Stimulated activated CD4-positive, alpha-beta T cell treated with anti-CD3 and anti-CD28 coated beads, TNF-alpha, amount 100 ng/mL, for 48 hours (primary cell): ENCODE results near the gene RTKN.

Experiments used
- DNase-seq, 3 donors: peaks; one replicate each; pipeline ENCODE4 v3.0.0-alpha.2; 2020; ENCODE audit warnings: low read depth in 3 of 3

RTKN gene

DNA sequence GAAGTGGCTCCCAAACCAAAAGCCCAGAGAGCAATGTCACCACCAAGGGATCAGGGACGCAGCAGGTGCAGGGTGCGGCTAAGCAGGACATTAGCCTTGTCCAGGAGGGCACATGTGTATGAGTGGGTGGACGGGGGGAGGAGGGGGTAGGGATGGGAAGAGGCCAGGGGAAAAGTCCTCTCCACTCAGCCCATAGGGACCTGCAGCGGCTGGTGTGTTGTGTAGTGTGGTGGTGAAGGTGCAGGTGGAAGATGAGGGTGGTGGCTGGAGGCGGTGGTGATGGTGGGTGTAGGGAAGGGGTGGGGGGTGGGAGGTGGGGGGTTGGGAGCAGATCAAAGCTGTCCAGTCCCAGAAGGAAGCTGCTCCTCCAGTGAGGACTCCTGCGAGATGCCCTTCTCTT is 24.0 kb downstream of the RTKN start:
- no peak for DNase-seq

DNA sequence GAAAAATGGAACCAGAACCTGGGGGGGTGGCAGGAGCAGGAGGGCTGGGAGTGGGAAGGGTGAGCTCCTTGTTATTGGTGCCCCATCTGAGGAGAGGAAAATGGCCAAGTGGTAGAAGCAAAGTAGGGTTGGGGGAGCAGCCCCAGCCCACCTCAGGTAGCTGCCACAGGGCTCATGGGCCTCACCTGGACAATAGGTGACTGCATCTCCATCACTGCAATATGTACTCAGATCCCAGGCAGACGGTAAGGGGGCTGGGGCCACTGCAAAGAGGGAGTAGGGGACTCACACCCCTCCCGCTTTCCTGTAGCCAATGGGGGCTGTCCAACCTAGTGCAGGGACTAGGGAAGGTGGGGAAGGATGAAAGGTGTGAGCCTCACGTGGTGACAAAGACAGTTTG is 24.5 kb downstream of the RTKN start:
- DNase-seq = no peak

- no peak for DNase-seq
Measured at GRCh38 chr2:74416778-74417177, 25.0 kb downstream of the RTKN start.

- DNase-seq = no peak
Measured at GRCh38 chr2:74415762-74416395, 25.9 kb downstream of the RTKN start.

DNA sequence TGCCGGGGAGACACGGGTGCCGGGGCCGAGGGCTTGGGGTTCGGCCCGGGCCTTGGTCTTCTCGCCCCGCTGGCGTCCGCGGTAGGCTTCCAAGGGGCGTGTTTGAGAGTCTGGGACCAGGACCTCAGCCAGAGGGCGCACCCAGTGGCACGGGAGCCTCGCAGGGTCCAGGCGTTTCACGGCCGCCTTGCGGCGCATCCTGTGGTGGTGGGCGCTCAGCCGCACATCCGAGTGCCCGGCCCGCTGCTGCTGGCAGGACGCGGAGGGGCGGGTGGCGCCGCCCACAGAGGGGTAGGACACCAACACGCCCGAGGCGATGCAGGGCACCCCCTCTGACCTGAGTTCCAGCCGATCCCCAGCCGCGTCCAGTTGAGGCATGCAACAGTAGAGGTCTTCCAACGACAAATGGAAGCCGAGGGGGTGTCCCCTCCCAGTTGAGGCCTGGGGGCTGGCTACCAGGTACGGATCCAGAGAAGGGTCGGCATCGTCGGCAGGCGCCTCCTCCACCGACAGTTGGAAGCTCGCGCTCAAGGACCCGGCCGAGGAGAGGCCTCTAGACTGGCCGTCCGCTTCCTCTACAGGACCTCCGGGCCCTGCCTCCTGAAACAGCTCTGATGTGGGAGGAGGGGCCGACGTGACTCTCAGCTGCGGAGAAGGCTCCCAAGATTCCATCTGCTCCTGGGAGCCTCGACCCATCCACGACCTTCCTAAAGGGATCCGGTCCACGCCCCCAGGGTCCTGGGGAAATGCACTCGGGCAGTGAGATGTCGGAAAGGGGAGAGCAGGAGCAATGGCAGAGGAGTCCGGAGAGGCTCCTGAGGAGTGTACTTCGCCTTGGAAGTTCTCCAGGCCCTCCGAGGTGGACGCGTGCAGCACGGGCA is 26.6 kb downstream of the RTKN start:
- peak in 1 of 3 donors; percentile 23 for DNase-seq

DNA sequence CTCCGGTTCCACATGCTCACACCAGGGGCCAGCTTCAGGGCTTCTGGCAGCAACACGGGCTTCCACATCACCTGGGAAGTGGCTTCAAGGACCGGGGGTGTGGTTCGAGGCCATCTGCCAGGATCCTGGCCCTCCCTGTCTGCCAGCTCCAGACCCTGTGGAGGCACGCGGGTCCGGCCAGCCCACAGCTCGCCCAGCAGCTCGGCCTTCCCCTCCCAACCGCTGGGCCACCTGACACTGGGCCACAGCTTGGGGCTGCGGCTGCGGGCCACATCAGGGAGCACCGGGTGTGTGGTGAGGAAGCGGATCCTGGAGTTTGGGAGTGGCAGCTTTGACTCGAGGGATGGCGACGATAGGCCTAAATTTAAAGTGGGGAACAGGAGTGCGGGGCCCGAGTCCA is 27.3 kb downstream of the RTKN start:
- DNase-seq = no peak

DNA sequence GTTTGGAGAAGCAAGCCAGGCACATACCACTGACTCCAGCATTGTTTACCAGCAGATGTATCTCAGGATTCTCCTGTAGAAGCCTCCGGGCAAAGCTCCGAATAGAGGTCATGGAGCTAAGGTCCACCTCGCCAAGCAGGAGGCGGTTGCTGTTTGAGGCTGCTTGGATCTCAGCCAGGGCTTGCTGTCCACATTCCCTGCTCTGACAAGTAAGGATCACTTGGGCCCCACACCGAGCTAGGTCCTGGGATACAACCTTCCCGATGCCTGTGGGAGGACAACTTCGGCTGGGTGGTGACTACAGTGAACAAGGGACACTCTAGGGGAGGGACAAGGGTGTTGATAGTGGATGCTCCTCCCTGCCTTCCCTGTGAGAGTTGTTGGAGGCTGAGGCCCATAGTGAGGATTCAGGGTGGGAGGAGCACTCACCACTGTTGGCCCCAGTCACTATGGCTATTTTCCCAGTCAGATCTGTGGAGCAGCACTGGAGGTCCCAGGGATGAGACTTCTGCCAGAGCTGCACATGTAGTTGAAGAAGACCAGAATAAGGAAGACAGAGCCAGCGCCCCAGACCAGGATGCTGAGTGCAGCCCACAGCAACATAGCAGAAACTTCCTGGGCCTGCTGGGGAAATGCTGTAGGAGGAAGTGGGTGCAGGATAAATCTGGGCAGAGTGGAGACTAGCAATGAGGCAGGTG is 28.6 kb downstream of the RTKN start:
- DNase-seq = no peak

GRCh38 chr2:74407682-74408081 is 34.1 kb downstream of the RTKN start:
- DNase-seq = no peak

GRCh38 chr2:74406035-74406434 is 35.7 kb downstream of the RTKN start:
- no peak for DNase-seq

- DNase-seq = no peak
Measured at GRCh38 chr2:74401891-74402290, 39.8 kb downstream of the RTKN start.

DNA sequence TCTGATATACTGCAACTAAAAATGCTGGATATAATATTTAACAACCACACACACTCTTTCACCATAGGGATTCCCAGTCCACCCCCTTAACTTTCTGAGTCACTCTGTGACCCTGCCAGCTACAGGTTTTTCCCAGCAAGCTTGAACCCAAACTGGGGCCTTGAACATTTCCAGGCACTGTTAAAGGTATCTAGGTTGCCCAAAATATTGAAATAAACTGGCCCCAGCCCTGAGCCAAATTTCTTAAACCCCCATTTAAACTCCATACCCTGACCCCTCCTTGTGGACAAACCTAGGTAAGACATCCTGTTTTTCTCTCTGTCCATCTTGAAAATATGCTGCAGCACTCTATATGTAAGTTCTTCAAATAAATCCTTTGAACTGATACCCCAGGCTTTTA is 42.0 kb downstream of the RTKN start:
- DNase-seq = no peak

DNA sequence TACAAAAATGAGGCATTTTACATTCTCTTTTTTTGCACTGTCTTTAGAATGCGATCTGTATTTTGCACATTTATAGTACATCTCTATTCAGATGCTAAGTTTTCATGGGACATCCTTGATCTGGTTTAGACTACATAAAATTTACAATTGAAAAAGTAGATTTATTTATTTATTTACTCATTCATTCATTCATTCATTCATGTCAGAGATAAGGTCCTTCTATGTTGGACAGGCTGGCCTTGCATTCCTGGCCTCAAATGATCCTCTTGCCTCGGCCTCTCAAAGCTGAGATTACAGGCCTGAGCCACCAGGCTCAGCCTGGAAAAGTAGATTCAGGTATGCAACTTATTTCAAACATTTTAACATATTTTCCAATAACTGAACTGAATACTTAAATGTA is 45.6 kb downstream of the RTKN start:
- no peak for DNase-seq

- DNase-seq = no peak
Measured at GRCh38 chr2:74393525-74393924, 48.2 kb downstream of the RTKN start.

- no peak for DNase-seq
Measured at GRCh38 chr2:74392449-74392743, 49.3 kb downstream of the RTKN start.

DNA sequence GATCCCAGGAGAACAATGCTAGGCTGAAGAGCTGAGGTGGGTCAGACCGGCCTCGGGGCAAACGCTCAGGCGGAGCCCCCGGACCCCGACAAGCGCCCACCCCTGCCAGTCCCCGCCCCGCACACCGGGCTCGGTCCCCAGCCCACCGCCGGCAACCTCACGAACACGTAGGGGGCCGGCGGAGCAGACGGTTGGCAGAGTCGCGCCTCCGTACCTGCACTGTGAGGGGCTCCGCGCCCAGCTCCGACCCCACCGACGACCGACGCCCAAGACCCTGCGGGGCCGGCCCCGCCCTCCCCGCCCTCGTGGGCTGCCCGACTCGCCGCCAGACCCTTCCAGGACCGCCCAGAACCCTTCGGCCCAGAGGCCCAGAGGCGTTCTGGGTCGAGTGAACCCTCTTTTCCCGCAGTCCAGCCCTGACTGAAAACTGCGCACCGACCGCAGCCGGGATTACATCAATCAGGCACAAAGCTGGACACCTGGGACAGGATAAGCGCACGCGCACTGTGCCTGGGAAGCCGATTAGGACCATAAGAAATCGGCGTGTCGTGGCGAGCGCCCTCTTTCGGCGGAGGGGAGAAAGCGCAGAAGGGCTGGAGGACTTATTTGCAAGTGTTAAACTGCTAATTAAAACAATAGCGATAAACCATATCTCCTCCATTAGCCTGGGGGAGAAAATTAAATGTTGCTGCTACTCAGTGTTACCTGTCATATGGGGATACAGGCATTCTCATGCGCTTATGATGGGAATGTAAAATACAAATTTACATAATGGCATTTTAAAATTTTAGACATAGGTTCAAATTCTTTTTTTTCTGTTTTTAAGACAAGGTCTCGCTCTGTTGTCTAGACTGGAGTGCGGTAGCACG is 49.9 kb downstream of the RTKN start:
- peak; percentile 89 to 95 (median 91) for DNase-seq

GRCh38 chr2:74391209-74391579 is 50.5 kb downstream of the RTKN start:
- no peak for DNase-seq

DNA sequence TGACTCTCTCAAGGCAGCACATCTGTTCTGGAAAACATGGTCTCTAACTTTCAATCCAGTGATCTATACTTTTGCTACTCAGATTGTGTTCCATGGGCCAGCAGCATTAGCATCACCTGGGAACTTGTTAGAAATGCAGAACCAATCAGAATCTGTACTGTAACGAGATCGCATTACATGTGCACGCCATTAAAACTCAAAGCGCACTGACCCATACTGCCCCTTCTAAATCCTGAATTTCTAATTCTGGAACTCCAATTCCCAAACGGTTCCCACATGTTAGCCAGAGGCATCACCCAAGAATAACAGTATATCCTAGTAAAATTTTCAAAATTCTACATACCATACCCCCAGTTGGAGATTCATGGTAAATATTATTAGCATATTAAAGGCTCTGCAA is 51.1 kb downstream of the RTKN start:
- DNase-seq = no peak

DNA sequence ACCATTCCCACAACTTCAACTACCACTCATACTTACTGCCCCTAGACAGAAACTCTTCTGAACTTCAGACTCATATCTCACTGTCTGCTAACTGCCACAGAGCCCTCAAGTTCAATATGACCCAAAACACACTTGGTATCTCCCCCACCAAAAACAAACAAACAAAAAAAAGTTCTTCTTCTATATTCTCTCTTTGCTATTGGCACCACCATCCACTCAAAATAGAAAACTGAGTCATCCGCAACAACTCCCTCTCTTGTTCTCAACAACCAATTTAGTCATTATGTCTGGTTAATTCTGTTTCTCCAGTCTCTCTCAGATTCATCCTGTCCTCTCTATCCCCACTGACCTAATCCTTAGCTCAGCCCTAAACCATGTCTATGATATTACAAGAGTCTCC is 54.4 kb downstream of the RTKN start:
- DNase-seq = no peak

DNA sequence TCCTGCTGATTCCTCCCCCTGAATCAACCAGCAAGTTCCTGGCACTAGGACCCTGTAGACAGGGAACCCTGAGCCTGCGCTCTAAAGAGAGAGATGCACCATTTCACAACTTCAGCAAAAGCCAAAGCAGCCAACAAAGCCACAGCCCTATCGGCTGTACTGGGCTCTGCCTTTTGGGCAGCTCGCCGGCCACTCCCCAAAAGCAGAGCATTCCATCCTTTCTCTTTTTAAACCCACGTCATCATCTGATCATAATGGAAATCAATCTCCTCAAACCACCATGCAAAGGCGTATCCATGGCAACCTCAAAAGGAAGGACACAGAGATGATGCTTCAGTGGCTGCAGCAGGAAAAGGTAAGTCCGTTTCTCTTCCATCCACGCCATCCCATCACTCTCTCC is 56.3 kb downstream of the RTKN start:
- no peak for DNase-seq

- no peak for DNase-seq
Measured at GRCh38 chr2:74384051-74384450, 57.7 kb downstream of the RTKN start.

DNA sequence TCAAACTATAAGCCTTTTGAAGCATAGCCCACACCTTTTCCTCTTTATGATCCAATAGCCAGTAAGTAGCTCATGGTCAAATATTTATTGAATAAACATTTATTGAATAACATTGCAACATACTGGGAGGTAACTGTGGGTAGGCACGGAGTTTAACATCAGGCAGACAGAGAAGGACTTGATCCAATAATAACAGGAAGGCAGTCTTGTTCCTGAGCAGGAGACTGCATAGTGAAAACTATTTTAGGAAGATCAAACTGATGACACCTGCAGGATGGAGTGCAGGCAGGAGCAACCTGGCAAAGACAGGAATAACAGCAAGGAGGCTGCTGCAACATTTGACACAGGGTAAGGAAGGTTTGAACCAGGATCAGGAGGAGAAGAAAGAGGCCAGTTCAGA is 58.5 kb downstream of the RTKN start:
- DNase-seq = no peak

DNA sequence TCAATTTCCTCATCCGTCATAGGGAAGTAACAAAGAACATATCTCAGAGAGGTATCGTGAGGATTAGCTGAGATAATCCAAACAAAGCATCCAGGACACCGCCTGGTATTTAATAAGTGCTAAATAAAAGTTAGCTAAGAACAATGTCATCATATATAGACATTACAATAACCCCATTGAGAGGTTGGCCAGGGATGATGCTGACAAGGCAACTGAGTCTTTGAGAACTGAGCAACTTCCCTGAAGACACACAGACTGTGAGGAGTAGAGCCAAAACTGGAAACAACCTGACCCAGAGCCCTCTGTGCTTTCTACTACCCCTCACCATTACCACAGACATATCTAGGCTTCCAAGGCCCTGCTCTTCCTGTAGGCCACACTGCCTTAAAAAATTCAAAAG is 60.0 kb downstream of the RTKN start:
- no peak for DNase-seq
